ENCODE results near the gene KNCN.

- TF ChIP-seq SIN3A (IDR thresholded peaks at IDR 0.05; ENCODE audit: borderline replicate concordance, insufficient read depth, low read length), result no peak
- TF ChIP-seq TAF1 (IDR thresholded peaks at IDR 0.05; ENCODE audit: borderline replicate concordance, insufficient read depth, low read length), result no peak
Measured at GRCh38 chr1:46596036-46596435, 44.6 kb upstream of the KNCN start.
